IMR-90 (cell line): ENCODE measurements around the gene FRMPD3. TPM values are rescaled to one million over a fixed set of nuclear protein-coding genes. Genes with fewer than 3 reads are reported as not detected.

Experiments
- ATAC-seq: fragments of 200-7000 bp; cut with Tn5 transposase; 2 replicates; pipeline ENCODE4 v1.9.1; 2020; ENCODE audit warnings: low read depth, mild to moderate bottlenecking, moderate library complexity
- BruUV-seq: library from RNA; stranded (reverse); fragments of 400-500 nt; replicated peaks from 2 replicates; lab custom pipeline; 2021; lab: Mats Ljungman, UMichigan
- CTCF ChIA-PET: fragments of 300-600 bp; formaldehyde crosslinking; extraction: SDS; loops from one replicate; lab custom pipeline; 2021; ENCODE audit warnings: antibody characterized with exemption; lab: Yijun Ruan, JAX
- POLR2A ChIA-PET: fragments of 300-600 bp; sonication (Branson Sonifier 250); formaldehyde crosslinking; loops from one replicate; lab custom pipeline; 2022; ENCODE audit warnings: antibody characterized with exemption; ENCODE audit not compliant: unreplicated experiment; lab: Charles Lee
- DNase-seq: peaks from one replicate; pipeline ENCODE4 v3.0.0; 2013
- H2AFZ ChIP-seq: replicated peaks from 2 replicates; pipeline ENCODE3; 2013; ENCODE audit warnings: low read length, mild to moderate bottlenecking; ENCODE audit not compliant: poor library complexity
- H2AK5ac ChIP-seq: 2 replicates; pipeline ENCODE4 v1.6.1; 2013; ENCODE audit warnings: low read depth, low read length, inconsistent platforms
- H2AK9ac ChIP-seq: replicated peaks from 2 replicates; pipeline ENCODE3; 2013; ENCODE audit warnings: mild to moderate bottlenecking, low read depth, low read length, moderate library complexity; ENCODE audit not compliant: poor library complexity
- H2BK120ac ChIP-seq: 2 replicates; pipeline ENCODE4 v1.6.1; 2013; ENCODE audit warnings: low read depth, low read length, inconsistent platforms
- H2BK15ac ChIP-seq: 3 replicates; pipeline ENCODE4 v1.6.1; 2013; ENCODE audit warnings: low read depth, low read length, inconsistent platforms
- H2BK20ac ChIP-seq: 2 replicates; pipeline ENCODE4 v1.6.1; 2013; ENCODE audit warnings: low read depth, mild to moderate bottlenecking, inconsistent platforms, low read length, moderate library complexity
- H2BK5ac ChIP-seq: 2 replicates; pipeline ENCODE4 v1.6.1; 2013; ENCODE audit warnings: mild to moderate bottlenecking, low read depth, low read length, inconsistent platforms; ENCODE audit not compliant: poor library complexity, severe bottlenecking
- H3K14ac ChIP-seq: replicated peaks from 2 replicates; pipeline ENCODE4 v1.6.1; 2013; ENCODE audit warnings: low read depth, low read length, inconsistent platforms
- H3K18ac ChIP-seq: 2 replicates; pipeline ENCODE4 v1.6.1; 2013; ENCODE audit warnings: low read depth, low read length, control low read depth
- H3K23ac ChIP-seq: 2 replicates; pipeline ENCODE4 v1.6.1; 2013; ENCODE audit warnings: low read depth, low read length, inconsistent platforms
- H3K27ac ChIP-seq: 2 replicates; pipeline ENCODE4 v1.5.1; 2013; ENCODE audit warnings: mild to moderate bottlenecking, control low read depth, low read length; ENCODE audit not compliant: insufficient read depth
- H3K27me3 ChIP-seq: 2 replicates; pipeline ENCODE4 v1.6.1; 2013; ENCODE audit warnings: low read length; ENCODE audit not compliant: control insufficient read depth, insufficient read depth
- H3K36me3 ChIP-seq: 2 replicates; pipeline ENCODE4 v1.6.1; 2013; ENCODE audit warnings: low read length, mixed read lengths; ENCODE audit not compliant: control insufficient read depth, insufficient read depth
- H3K4ac ChIP-seq: 2 replicates; pipeline ENCODE4 v1.6.1; 2013; ENCODE audit warnings: low read depth, low read length, inconsistent platforms
- H3K4me1 ChIP-seq: 2 replicates; pipeline ENCODE4 v1.6.1; 2013; ENCODE audit warnings: low read length, mixed read lengths; ENCODE audit not compliant: control insufficient read depth, insufficient read depth
- H3K4me2 ChIP-seq: 2 replicates; pipeline ENCODE4 v1.6.1; 2013; ENCODE audit warnings: low read depth, mild to moderate bottlenecking, control low read depth, low read length, moderate library complexity
- H3K4me3 ChIP-seq: 2 replicates; pipeline ENCODE4 v1.5.1; 2013; ENCODE audit warnings: low read depth, mild to moderate bottlenecking, control low read depth, low read length, moderate library complexity; ENCODE audit not compliant: insufficient read depth
- H3K56ac ChIP-seq: 2 replicates; pipeline ENCODE4 v1.6.1; 2013; ENCODE audit warnings: low read length, inconsistent platforms; ENCODE audit not compliant: insufficient read depth; ENCODE audit errors: extremely low read depth
- H3K79me1 ChIP-seq, 2 experiments: 2 replicates each; pipeline ENCODE4 v1.6.1; 2013; ENCODE audit warnings: low read length in 2 of 2, inconsistent platforms in 1 of 2, low read depth in 1 of 2
- H3K9ac ChIP-seq: 2 replicates; pipeline ENCODE4 v1.6.1; 2013; ENCODE audit warnings: low read depth, low read length, control low read depth
- H3K9me1 ChIP-seq: 2 replicates; pipeline ENCODE4 v1.6.1; 2013; ENCODE audit warnings: low read length, inconsistent platforms; ENCODE audit not compliant: insufficient read depth
- H3K9me3 ChIP-seq: 2 replicates; pipeline ENCODE4 v1.6.1; 2013; ENCODE audit warnings: low read length; ENCODE audit not compliant: control insufficient read depth, insufficient read depth
- H4K20me1 ChIP-seq: 2 replicates; pipeline ENCODE4 v1.6.1; 2013; ENCODE audit warnings: low read length, inconsistent platforms; ENCODE audit not compliant: insufficient read depth
- H4K5ac ChIP-seq: 2 replicates; pipeline ENCODE4 v1.6.1; 2013; ENCODE audit warnings: mild to moderate bottlenecking, low read depth, low read length, control low read depth
- H4K8ac ChIP-seq, 2 experiments: 2 replicates each; pipeline ENCODE4 v1.6.1; 2013; ENCODE audit warnings: low read depth in 2 of 2, low read length in 2 of 2, control low read depth in 1 of 2, inconsistent platforms in 1 of 2
- H4K91ac ChIP-seq: 2 replicates; pipeline ENCODE4 v1.6.1; 2013; ENCODE audit warnings: low read depth, low read length, inconsistent platforms; ENCODE audit not compliant: insufficient read depth
- BHLHE40 ChIP-seq: fragments of 150-350 bp; IDR thresholded peaks from 2 replicates; pipeline ENCODE4 v1.6.1; 2016; ENCODE audit warnings: mild to moderate bottlenecking, low read depth, low read length
- FOS ChIP-seq: fragments of 150-350 bp; IDR thresholded peaks from 2 replicates; pipeline ENCODE4 v1.6.1; 2016; ENCODE audit warnings: low read depth, low read length
- NFE2L2 ChIP-seq: fragments of 150-350 bp; IDR thresholded peaks from 2 replicates; pipeline ENCODE4 v1.6.1; 2016; ENCODE audit warnings: low read depth, mild to moderate bottlenecking, low read length
- RAD21 ChIP-seq: IDR thresholded peaks from 2 replicates; pipeline ENCODE4 v1.6.1; 2012; ENCODE audit warnings: low read length, improper control_type of control experiment
- RCOR1 ChIP-seq: IDR thresholded peaks from 2 replicates; pipeline ENCODE4 v1.6.1; 2012; ENCODE audit warnings: mild to moderate bottlenecking, low read length, improper control_type of control experiment; ENCODE audit not compliant: insufficient replicate concordance
- WGBS, 2 experiments: methylation state at CpG; one replicate each; pipeline versions ENCODE4 v1.1.5 to v1.1.7; 2013; ENCODE audit warnings: missing lambda C conversion rate in 2 of 2; ENCODE audit not compliant: insufficient read length in 1 of 2; ENCODE audit errors: extremely low coverage in 2 of 2; 5-methylcytosine and 5-hydroxymethylcytosine counted together
- dilution Hi-C: fragments of 300-500 bp; cut with HindIII; formaldehyde crosslinking; loops from one replicate; pipeline ENCODE4 v1.14.3; 2018; ENCODE audit warnings: low sequenced_read_pairs; ENCODE audit not compliant: unreplicated experiment
- in situ Hi-C: fragments of 300-500 bp; cut with MboI; formaldehyde crosslinking; loops from 3 replicates; pipeline ENCODE4 v1.14.3; 2019; ENCODE audit warnings: low sequenced_read_pairs, inconsistent platforms, mixed read lengths
- intact Hi-C: fragments of 100-400 bp; cut with micrococcal nuclease; formaldehyde crosslinking; loops from 2 replicates; pipeline ENCODE4 v1.10.0; 2022
- polyA plus RNA-seq, 3 experiments: library from polyadenylated mRNA; depleted of rRNA; stranded (reverse); fragments of >200 nt; gene quantifications; 2 replicates each; pipeline ENCODE4 v1.2.3, GENCODE V29; 2012; ENCODE audit warnings: low replicate concordance in 1 of 3
- total RNA-seq: library from RNA; depleted of rRNA; stranded (reverse); fragments of >200 nt; gene quantifications from 2 replicates; pipeline ENCODE4 v1.2.3, GENCODE V29; 2012

FRMPD3 gene
- total and polyA plus RNA-seq, 2 of the 4 experiments (the other 2 are of a cell fraction) = under 0.01 to 0.19 TPM

DNA sequence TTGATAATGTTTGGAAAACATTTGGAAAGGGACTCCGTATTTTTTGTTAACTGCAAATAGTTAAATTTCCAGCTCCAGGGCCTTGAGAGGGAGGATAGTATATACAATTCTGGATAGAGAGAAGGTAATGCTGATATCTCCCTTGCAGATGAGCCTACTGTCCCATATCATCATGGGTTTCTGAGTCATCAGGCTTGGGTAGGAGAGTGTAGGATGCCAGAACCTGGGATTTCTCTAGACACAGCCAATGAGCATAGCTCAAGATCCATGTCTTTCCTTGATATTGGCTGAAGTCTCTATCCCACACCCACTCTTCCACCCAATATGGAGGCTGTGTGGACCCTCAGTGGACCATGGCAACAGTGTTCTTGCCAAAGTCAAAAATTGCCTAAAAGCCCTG is 7.8 kb downstream of the FRMPD3 start:
- POLR2A ChIA-PET = no interaction called here

More for the DNA sequence above, 7.8 kb downstream of the FRMPD3 start:
- no peak overlapping the region for H2BK15ac ChIP-seq
- no peaks in the 10 kb centered on the region for H3K4me1 ChIP-seq
- CTCF ChIA-PET = no interaction called here
- no peak for DNase-seq
- H3K4ac ChIP-seq = no peak overlapping the region
- H4K20me1 ChIP-seq = no peaks in the 10 kb centered on the region
- no peak overlapping the region for H3K23ac ChIP-seq
- no peak overlapping the region for H3K4me3 ChIP-seq
- H3K27me3 ChIP-seq = peaks cover 35% of the 10 kb centered on the region
- H4K91ac ChIP-seq = no peak overlapping the region
- no peaks in the 10 kb centered on the region for H3K79me1 ChIP-seq
- no peak overlapping the region for H3K27ac ChIP-seq
- no peak overlapping the region for H2BK120ac ChIP-seq
- H3K14ac ChIP-seq = no peak overlapping the region
- H3K9ac ChIP-seq = no peak overlapping the region
- no peak overlapping the region for H2BK5ac ChIP-seq
- H3K56ac ChIP-seq = no peak overlapping the region
- dilution Hi-C loops = no loop called here
- H2BK20ac ChIP-seq = no peak overlapping the region
- H3K4me2 ChIP-seq = no peak overlapping the region
- no TSS peak for BruUV-seq
- no peak overlapping the region for H4K8ac ChIP-seq
- no peaks in the 10 kb centered on the region for H3K36me3 ChIP-seq
- no peak overlapping the region for H4K5ac ChIP-seq
- TF ChIP-seq RCOR1 (no peak), FOS (no peak), RAD21 (no peak), BHLHE40 (no peak), NFE2L2 (no peak)
- no peak overlapping the region for H3K18ac ChIP-seq
- no peak overlapping the region for H2AFZ ChIP-seq
- no peaks in the 10 kb centered on the region for H3K9me3 ChIP-seq
- 50% methylated on average over 1 of the region's 1 CpG; no CpG with 5 or more reads in 1 of the 2 experiments for WGBS, 2 experiments
- H2AK9ac ChIP-seq = no peak overlapping the region
- in situ Hi-C loops = no loop called here
- no peak for ATAC-seq
- H3K9me1 ChIP-seq = no peaks in the 10 kb centered on the region
- no peak overlapping the region for H2AK5ac ChIP-seq
- intact Hi-C loops = no loop called here
